Keratinocyte (primary cell): ENCODE measurements around the gene OR2A42.
"Not testable (repeated sequence)": the region's sequence is repeated elsewhere in the genome, so short reads cannot be mapped to it uniquely, and the experiment has no call there.

ENCODE experiments used
- EZH2 ChIP-seq: IDR thresholded peaks from one replicate; pipeline ENCODE4 v1.6.1; 2012; ENCODE audit warnings: inconsistent platforms, mild to moderate bottlenecking, low read length, moderate library complexity
- TF ChIP-seq, protein P1 (sequence below), 3 experiments: IDR thresholded peaks in 1 of 3; conservative IDR thresholded peaks in 1 of 3; optimal IDR thresholded peaks in 1 of 3; 2 replicates in 2 of 3; 3 replicates in 1 of 3; pipeline versions ENCODE3 to v1.5.1; 2011; ENCODE audit warnings: low read length in 3 of 3, mild to moderate bottlenecking in 3 of 3, moderate library complexity in 2 of 3, control low read depth in 1 of 3, inconsistent platforms in 1 of 3; ENCODE audit not compliant: insufficient read depth in 2 of 3; ENCODE audit errors: extremely low read depth in 1 of 3

DNA sequence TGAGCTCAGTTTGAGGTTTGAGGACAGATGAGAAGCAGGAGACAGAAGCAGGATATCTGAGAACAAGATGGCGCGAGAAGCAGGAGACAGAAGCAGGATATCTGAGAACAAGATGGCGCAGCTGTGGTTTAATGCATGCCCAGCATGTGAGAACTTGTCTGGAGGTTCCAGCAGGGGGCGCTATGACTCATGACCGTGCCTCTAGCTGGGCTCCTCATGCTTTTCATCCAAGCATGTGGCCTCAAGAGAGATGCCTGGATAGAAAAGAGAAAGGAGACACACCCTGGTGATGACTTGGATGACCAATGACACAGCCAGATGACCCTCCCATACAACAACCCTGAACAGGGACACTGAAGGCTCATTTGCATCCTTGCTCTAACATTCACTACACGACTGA lies 40.6 kb upstream of the OR2A42 start:
- TF ChIP-seq EZH2: not testable (repeated sequence)
- TF ChIP-seq, protein P1, sequence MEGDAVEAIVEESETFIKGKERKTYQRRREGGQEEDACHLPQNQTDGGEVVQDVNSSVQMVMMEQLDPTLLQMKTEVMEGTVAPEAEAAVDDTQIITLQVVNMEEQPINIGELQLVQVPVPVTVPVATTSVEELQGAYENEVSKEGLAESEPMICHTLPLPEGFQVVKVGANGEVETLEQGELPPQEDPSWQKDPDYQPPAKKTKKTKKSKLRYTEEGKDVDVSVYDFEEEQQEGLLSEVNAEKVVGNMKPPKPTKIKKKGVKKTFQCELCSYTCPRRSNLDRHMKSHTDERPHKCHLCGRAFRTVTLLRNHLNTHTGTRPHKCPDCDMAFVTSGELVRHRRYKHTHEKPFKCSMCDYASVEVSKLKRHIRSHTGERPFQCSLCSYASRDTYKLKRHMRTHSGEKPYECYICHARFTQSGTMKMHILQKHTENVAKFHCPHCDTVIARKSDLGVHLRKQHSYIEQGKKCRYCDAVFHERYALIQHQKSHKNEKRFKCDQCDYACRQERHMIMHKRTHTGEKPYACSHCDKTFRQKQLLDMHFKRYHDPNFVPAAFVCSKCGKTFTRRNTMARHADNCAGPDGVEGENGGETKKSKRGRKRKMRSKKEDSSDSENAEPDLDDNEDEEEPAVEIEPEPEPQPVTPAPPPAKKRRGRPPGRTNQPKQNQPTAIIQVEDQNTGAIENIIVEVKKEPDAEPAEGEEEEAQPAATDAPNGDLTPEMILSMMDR (optimal IDR thresholded peaks at IDR 0.05 in 1 of 3, IDR thresholded peaks at IDR 0.05 in 1 of 3, conservative IDR thresholded peaks at IDR 0.05 in 1 of 3; ENCODE audit: extremely low read depth in 1 of 3, insufficient read depth in 2 of 3, low read length in 3 of 3): not testable (repeated sequence)
